ENCODE results near the gene IGFBP7. TPM values are rescaled to one million over a fixed set of nuclear protein-coding genes. Genes with fewer than 3 reads are reported as not detected.

The IGFBP7 gene, protein sequence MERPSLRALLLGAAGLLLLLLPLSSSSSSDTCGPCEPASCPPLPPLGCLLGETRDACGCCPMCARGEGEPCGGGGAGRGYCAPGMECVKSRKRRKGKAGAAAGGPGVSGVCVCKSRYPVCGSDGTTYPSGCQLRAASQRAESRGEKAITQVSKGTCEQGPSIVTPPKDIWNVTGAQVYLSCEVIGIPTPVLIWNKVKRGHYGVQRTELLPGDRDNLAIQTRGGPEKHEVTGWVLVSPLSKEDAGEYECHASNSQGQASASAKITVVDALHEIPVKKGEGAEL
- 131 TPM for total RNA-seq
- 100 to 1,000 TPM; 101 to 153 (median 133) TPM for polyA plus RNA-seq (ENCODE audit: insufficient read depth in 1 of 8, insufficient read length in 8 of 8, low replicate concordance in 1 of 8)
- long read RNA-seq, donor 1, transcript IGFBP7-201 (5 exons, 1,427 nt): major isoform, 50 of 59 reads
- long read RNA-seq, donor 1, partial matches to known transcripts: 8 of 59 reads
- long read RNA-seq, donor 1, other reads (novel, unspliced or antisense): 0 of 59 reads
- long read RNA-seq, donor 2, transcript IGFBP7-201 (5 exons, 1,427 nt): major isoform, 13 of 28 reads
- long read RNA-seq, donor 2, partial matches to known transcripts: 14 of 28 reads
- long read RNA-seq, donor 2, other reads (novel, unspliced or antisense): 0 of 28 reads
- long read RNA-seq, donor 3, transcript IGFBP7-201 (5 exons, 1,427 nt): major isoform, 92 of 120 reads
- long read RNA-seq, donor 3, partial matches to known transcripts: 26 of 120 reads
- long read RNA-seq, donor 3, other reads (novel, unspliced or antisense): 0 of 120 reads
- long read RNA-seq, donor 4, transcript IGFBP7-201 (5 exons, 1,427 nt): major isoform, 86 of 179 reads
- long read RNA-seq, donor 4, transcript IGFBP7-203 (4 exons, 1,251 nt): minor isoform, 5 of 179 reads
- long read RNA-seq, donor 4, partial matches to known transcripts: 83 of 179 reads
- long read RNA-seq, donor 4, other reads (novel, unspliced or antisense): 5 of 179 reads
- long read RNA-seq, donor 5, transcript IGFBP7-201 (5 exons, 1,427 nt): major isoform, 262 of 389 reads
- long read RNA-seq, donor 5, partial matches to known transcripts: 107 of 389 reads
- long read RNA-seq, donor 5, other reads (novel, unspliced or antisense): 17 of 389 reads
- long read RNA-seq, donor 6, transcript IGFBP7-201 (5 exons, 1,427 nt): major isoform, 172 of 301 reads
- long read RNA-seq, donor 6, partial matches to known transcripts: 116 of 301 reads
- long read RNA-seq, donor 6, other reads (novel, unspliced or antisense): 10 of 301 reads
- long read RNA-seq, donor 7, transcript IGFBP7-201 (5 exons, 1,427 nt): major isoform, 124 of 239 reads
- long read RNA-seq, donor 7, partial matches to known transcripts: 107 of 239 reads
- long read RNA-seq, donor 7, other reads (novel, unspliced or antisense): 5 of 239 reads
- long read RNA-seq, donor 8, transcript IGFBP7-203 (4 exons, 1,251 nt): minor isoform, 5 of 247 reads
- long read RNA-seq, donor 8, transcript IGFBP7-201 (5 exons, 1,427 nt): major isoform, 117 of 247 reads
- long read RNA-seq, donor 8, partial matches to known transcripts: 125 of 247 reads
- long read RNA-seq, donor 8, other reads (novel, unspliced or antisense): 0 of 247 reads
- long read RNA-seq, donor 9, transcript IGFBP7-201 (5 exons, 1,427 nt): major isoform, 77 of 184 reads
- long read RNA-seq, donor 9, transcript IGFBP7-203 (4 exons, 1,251 nt): minor isoform, 7 of 184 reads
- long read RNA-seq, donor 9, partial matches to known transcripts: 100 of 184 reads
- long read RNA-seq, donor 9, other reads (novel, unspliced or antisense): 0 of 184 reads
- long read RNA-seq, donor 10, transcript IGFBP7-201 (5 exons, 1,427 nt): major isoform, 142 of 321 reads
- long read RNA-seq, donor 10, partial matches to known transcripts: 172 of 321 reads
- long read RNA-seq, donor 10, other reads (novel, unspliced or antisense): 6 of 321 reads
- long read RNA-seq, donor 11, transcript IGFBP7-201 (5 exons, 1,427 nt): major isoform, 104 of 175 reads
- long read RNA-seq, donor 11, partial matches to known transcripts: 62 of 175 reads
- long read RNA-seq, donor 11, other reads (novel, unspliced or antisense): 6 of 175 reads

DNA sequence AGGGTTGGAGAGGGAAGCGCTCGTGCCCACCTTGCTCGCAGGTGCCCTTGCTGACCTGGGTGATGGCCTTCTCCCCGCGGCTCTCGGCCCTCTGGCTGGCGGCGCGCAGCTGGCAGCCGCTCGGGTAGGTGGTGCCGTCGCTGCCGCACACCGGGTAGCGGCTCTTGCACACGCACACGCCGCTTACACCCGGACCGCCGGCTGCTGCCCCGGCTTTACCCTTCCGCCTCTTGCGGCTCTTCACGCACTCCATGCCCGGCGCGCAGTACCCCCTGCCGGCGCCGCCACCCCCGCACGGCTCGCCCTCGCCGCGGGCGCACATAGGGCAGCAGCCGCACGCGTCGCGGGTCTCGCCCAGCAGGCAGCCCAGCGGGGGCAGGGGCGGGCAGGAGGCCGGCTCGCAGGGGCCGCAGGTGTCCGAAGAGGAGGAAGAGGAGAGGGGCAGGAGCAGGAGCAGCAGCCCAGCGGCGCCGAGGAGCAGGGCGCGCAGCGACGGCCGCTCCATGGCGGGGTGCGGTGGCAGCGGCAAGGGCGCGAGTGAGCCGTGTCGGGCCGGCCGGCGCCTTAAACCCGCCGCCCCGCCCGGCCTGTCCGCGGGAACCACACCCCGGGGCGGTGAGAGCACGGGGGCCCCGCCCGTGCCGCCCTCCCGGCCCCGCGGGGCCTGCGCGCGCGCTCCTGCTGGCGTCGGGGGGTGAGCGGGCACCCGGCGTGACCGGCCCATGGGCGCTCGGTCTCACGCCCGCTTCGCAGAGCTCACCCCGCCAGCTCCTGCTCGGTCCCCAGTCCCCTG, at the start of gene IGFBP7:
Gene IGFBP7, minus strand, starts transcription at position 539 of the 793 bp plus-strand sequence. Its CDS starts 34 bp downstream, at position 505.
- Histone ChIP-seq H3K27me3 (ENCODE audit: control insufficient read depth, insufficient read depth, low read length) (peaks cover 15% of the 10 kb centered on the region), H3K27ac (ENCODE audit: low read length) (peak within 1 kb of the TSS; percentile 95), H3K36me3 (ENCODE audit: control insufficient read depth, insufficient read depth, low read length) (no peaks in the 10 kb centered on the region), H3K9me3 (replicated peaks; ENCODE audit: control insufficient read depth, low read depth, low read length) (no peaks in the 10 kb centered on the region), H3K4me1 (ENCODE audit: control insufficient read depth, insufficient read depth, low read length) (peaks cover 11% of the 10 kb centered on the region), H3K4me3 (ENCODE audit: low read length) (peak within 1 kb of the TSS; percentile 55)
- peak; percentile 32 for DNase-seq
- under 1% methylated on average over 92 of the region's 101 CpGs for WGBS (ENCODE audit: insufficient coverage)

DNA sequence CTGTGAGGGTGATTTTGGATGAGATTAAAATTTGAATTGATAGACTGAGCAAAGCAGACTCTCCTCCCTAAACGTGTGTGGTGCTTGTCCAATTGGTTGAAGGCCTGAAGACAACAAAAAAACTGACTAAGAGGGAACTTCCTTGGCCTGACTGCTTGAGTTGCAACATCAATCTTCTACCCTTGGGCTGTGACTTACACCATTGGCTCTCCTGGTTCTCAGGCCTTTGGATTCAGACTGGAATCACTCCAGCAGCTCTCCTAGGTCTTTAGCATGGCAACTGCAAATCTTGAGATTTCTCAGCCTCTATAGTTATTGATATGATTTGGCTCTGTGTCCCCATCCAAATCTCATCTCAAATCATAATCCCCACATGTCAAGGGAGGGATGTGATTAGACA, 49.7 kb upstream of the IGFBP7 start:
- no peak for DNase-seq
- Histone ChIP-seq H3K4me3 (ENCODE audit: low read length) (no peak overlapping the region), H3K27ac (ENCODE audit: low read length) (no peak overlapping the region), H3K4me1 (ENCODE audit: control insufficient read depth, insufficient read depth, low read length) (peaks cover 10% of the 10 kb centered on the region), H3K9me3 (replicated peaks; ENCODE audit: control insufficient read depth, low read depth, low read length) (no peaks in the 10 kb centered on the region), H3K27me3 (ENCODE audit: control insufficient read depth, insufficient read depth, low read length) (peaks cover 2% of the 10 kb centered on the region), H3K36me3 (ENCODE audit: control insufficient read depth, insufficient read depth, low read length) (no peaks in the 10 kb centered on the region)
- 88% methylated on average over 1 of the region's 1 CpG for WGBS (ENCODE audit: insufficient coverage)

DNA sequence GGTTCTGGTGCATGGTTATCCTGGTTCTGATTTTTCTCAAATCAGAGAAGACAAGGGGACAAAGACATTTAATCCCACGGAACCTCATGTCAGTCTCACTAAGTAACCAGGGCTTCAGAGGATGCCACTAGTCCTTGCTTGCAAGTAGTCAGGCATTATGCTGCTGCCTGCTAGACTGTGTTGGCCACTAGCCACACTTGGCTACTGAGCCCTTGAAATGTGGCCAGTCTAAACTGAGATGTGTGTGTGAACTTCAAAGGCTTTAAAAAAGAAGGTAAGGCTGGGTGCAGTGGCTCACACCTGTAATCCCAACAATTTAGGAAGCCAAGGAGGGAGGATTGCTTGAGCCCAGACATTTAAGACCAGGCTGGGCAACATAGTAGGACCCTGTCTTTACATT, 48.6 kb upstream of the IGFBP7 start:
- Histone ChIP-seq H3K4me1 (ENCODE audit: control insufficient read depth, insufficient read depth, low read length) (peaks cover 5% of the 10 kb centered on the region), H3K9me3 (replicated peaks; ENCODE audit: control insufficient read depth, low read depth, low read length) (no peaks in the 10 kb centered on the region), H3K27ac (ENCODE audit: low read length) (no peak overlapping the region), H3K27me3 (ENCODE audit: control insufficient read depth, insufficient read depth, low read length) (peaks cover 2% of the 10 kb centered on the region), H3K4me3 (ENCODE audit: low read length) (no peak overlapping the region), H3K36me3 (ENCODE audit: control insufficient read depth, insufficient read depth, low read length) (no peaks in the 10 kb centered on the region)
- no peak for DNase-seq
- 100% methylated on average over 1 of the region's 1 CpG for WGBS (ENCODE audit: insufficient coverage)

DNA sequence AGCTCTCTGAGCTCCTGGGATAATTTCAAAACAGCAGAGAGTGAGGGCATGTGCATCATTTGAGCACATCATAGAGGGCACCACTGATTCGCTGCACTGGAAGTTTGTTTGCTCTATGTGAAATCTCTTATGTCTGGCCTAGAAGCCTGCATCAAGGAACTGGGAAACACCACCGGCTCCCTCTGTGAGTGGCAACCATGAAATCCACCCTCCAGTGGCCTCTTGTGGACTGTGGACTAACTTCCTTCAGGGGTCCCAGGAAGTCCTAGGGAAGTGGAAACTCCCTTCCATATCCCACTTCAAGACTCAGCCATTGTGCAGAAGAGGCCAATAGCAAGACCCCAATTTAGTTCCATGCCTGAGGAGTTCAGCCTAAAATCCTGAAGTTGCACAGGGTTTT, 48.0 kb upstream of the IGFBP7 start:
- Histone ChIP-seq H3K36me3 (ENCODE audit: control insufficient read depth, insufficient read depth, low read length) (no peaks in the 10 kb centered on the region), H3K9me3 (replicated peaks; ENCODE audit: control insufficient read depth, low read depth, low read length) (no peaks in the 10 kb centered on the region), H3K4me1 (ENCODE audit: control insufficient read depth, insufficient read depth, low read length) (peaks cover under 1% of the 10 kb centered on the region), H3K27me3 (ENCODE audit: control insufficient read depth, insufficient read depth, low read length) (peaks cover 2% of the 10 kb centered on the region), H3K27ac (ENCODE audit: low read length) (no peak overlapping the region), H3K4me3 (ENCODE audit: low read length) (no peak overlapping the region)
- no peak for DNase-seq
- 86% methylated on average over 1 of the region's 2 CpGs for WGBS (ENCODE audit: insufficient coverage)

DNA sequence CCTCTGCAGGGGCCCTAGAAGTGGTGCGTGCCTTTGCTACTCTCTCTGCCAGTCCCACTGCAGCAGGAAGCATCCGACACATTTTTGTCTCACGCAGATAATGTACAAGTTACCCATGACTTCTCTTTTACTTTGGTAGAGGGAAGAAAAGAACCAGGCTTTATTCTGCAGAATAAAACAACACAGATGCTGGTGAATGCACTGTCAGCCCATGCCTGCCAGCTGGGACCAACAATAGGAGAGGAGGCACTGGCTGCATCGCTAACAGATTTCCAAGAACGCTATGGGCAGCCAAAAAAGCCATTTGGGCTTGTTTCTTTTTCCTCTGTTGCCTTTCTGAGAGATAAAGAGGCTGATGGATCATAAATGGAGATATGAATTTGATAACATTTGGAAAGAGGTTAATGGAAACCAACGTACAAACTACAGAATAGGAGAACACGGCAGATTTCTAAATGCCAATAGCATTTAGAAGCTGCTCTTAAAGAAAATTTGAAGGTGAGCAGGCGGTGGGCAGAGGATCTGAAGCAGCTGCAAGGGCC, 47.5 kb upstream of the IGFBP7 start:
- Histone ChIP-seq H3K27ac (ENCODE audit: low read length) (no peak overlapping the region), H3K9me3 (replicated peaks; ENCODE audit: control insufficient read depth, low read depth, low read length) (no peaks in the 10 kb centered on the region), H3K36me3 (ENCODE audit: control insufficient read depth, insufficient read depth, low read length) (no peaks in the 10 kb centered on the region), H3K4me3 (ENCODE audit: low read length) (no peak overlapping the region), H3K27me3 (ENCODE audit: control insufficient read depth, insufficient read depth, low read length) (peaks cover 2% of the 10 kb centered on the region), H3K4me1 (ENCODE audit: control insufficient read depth, insufficient read depth, low read length) (no peaks in the 10 kb centered on the region)
- WGBS (ENCODE audit: insufficient coverage): 87% methylated on average over 5 of the region's 8 CpGs
- no peak for DNase-seq

DNA sequence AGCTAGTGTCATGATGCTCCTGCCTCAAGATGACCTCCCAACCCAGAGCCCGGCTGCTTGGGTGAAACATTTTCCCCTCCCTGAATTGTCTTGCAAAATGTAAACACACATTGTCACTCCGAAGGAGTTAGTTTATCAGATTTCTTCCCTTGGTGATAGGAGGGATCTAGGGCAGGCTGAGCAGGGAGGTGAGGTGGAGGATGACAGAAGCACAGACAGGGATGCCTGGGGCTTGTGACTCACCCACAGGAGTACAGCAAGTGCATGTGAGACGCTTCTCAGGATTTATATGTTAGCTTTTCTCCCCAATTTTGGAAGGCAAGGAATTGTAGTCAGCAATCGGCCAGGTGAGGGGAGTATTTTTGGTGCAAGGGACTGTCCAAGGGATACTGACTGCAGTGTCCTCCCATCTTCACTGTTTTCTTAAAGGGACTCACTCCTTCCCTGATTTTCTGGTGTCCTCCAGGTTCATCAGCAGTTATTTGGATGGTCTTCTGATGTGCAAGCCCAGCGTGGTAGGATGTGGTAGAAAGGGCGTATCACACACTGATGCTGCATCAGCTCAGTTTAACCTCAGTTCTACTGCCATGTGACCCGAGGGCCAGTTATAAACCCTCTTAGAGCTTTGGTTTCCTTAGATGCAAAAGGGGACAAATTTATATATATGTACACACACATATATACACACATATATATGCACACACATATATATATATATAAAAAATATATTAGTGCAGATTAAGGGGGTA, 46.2 kb upstream of the IGFBP7 start:
- Histone ChIP-seq H3K9me3 (replicated peaks; ENCODE audit: control insufficient read depth, low read depth, low read length) (no peaks in the 10 kb centered on the region), H3K4me1 (ENCODE audit: control insufficient read depth, insufficient read depth, low read length) (no peaks in the 10 kb centered on the region), H3K27me3 (ENCODE audit: control insufficient read depth, insufficient read depth, low read length) (peaks cover 2% of the 10 kb centered on the region), H3K36me3 (ENCODE audit: control insufficient read depth, insufficient read depth, low read length) (no peaks in the 10 kb centered on the region), H3K27ac (ENCODE audit: low read length) (no peak overlapping the region), H3K4me3 (ENCODE audit: low read length) (no peak overlapping the region)
- 67% methylated on average over 1 of the region's 7 CpGs for WGBS (ENCODE audit: insufficient coverage)
- DNase-seq: no peak

DNA sequence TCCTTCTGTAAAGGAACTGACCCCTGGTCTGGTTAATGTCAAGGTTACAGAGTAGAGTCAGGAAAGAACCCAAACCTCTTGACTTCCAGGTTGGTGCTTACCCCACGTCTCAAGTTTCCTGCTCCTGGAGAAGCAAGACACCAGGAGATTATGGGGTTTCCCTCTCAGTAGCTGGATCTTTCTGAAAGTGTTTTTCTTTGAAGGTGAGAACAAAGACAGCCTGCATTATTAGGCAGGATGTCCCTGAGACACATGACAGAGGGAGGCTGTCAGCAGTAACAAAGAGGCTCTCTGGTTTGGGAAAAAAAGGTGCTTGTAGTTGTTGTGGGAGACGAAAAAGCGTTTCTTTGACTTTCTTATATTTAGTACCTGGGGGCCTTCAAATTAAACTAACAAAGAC, 44.7 kb upstream of the IGFBP7 start:
- peaks cover 2% of the 10 kb centered on the region for H3K27me3 ChIP-seq (ENCODE audit: control insufficient read depth, insufficient read depth, low read length)
- WGBS (ENCODE audit: insufficient coverage): 33% methylated on average over 1 of the region's 3 CpGs

DNA sequence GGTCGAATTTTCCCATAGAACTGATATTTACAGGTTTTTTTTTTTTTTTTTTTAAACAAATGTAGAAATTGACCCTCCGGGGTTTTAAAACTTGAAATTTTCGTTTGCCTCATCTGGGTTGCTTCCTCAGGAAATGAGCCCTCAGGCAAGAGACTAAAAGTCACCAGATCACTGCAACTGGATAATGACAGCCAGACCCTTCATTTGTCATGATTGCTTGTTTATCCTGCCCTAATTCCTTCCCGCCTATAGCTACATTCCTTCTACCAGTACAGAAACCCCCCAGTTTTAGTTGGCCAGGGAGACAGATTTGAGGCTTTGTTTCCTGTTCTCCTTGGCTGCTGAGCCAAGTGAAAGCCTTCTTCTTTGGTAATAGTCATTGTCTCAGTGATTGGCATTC, 44.0 kb upstream of the IGFBP7 start:
- Histone ChIP-seq H3K27ac (ENCODE audit: low read length) (no peak overlapping the region), H3K36me3 (ENCODE audit: control insufficient read depth, insufficient read depth, low read length) (no peaks in the 10 kb centered on the region), H3K27me3 (ENCODE audit: control insufficient read depth, insufficient read depth, low read length) (peaks cover 2% of the 10 kb centered on the region), H3K9me3 (replicated peaks; ENCODE audit: control insufficient read depth, low read depth, low read length) (no peaks in the 10 kb centered on the region), H3K4me3 (ENCODE audit: low read length) (no peak overlapping the region), H3K4me1 (ENCODE audit: control insufficient read depth, insufficient read depth, low read length) (no peaks in the 10 kb centered on the region)
- no CpG with 5 or more reads among the region's 4 CpGs for WGBS (ENCODE audit: insufficient coverage)
- DNase-seq: no peak

More for the DNA sequence above, 44.7 kb upstream of the IGFBP7 start:
- Histone ChIP-seq H3K4me3 (ENCODE audit: low read length) (no peak overlapping the region), H3K27ac (ENCODE audit: low read length) (no peak overlapping the region), H3K4me1 (ENCODE audit: control insufficient read depth, insufficient read depth, low read length) (no peaks in the 10 kb centered on the region), H3K36me3 (ENCODE audit: control insufficient read depth, insufficient read depth, low read length) (no peaks in the 10 kb centered on the region), H3K9me3 (replicated peaks; ENCODE audit: control insufficient read depth, low read depth, low read length) (no peaks in the 10 kb centered on the region)
- no peak for DNase-seq

Data from muscle of leg (tissue), 16 donors.